GM12891 (cell line): ENCODE measurements around the gene COL6A3.

Experiments used
- PAX5 ChIP-seq: IDR thresholded peaks from 2 replicates; pipeline ENCODE4 v1.6.1; 2011; ENCODE audit warnings: low read length, moderate library complexity, mild to moderate bottlenecking; ENCODE audit not compliant: insufficient read depth, severe bottlenecking
- POLR2A ChIP-seq: IDR thresholded peaks from 2 replicates; pipeline ENCODE4 v1.6.1; 2011; ENCODE audit warnings: low read depth, low read length, control low read depth
- POLR2AphosphoS5 ChIP-seq: IDR thresholded peaks from 2 replicates; pipeline ENCODE4 v1.6.1; 2011; ENCODE audit warnings: low read depth, low read length, control low read depth
- POU2F2 ChIP-seq: IDR thresholded peaks from 2 replicates; pipeline ENCODE4 v1.6.1; 2011; ENCODE audit warnings: low read depth, mild to moderate bottlenecking, control low read depth, low read length, moderate library complexity
- SPI1 ChIP-seq: IDR thresholded peaks from 2 replicates; pipeline ENCODE4 v1.6.1; 2011; ENCODE audit warnings: low read depth, low read length, control low read depth
- TAF1 ChIP-seq: IDR thresholded peaks from 2 replicates; pipeline ENCODE4 v1.6.1; 2011; ENCODE audit warnings: low read depth, low read length, control low read depth

DNA sequence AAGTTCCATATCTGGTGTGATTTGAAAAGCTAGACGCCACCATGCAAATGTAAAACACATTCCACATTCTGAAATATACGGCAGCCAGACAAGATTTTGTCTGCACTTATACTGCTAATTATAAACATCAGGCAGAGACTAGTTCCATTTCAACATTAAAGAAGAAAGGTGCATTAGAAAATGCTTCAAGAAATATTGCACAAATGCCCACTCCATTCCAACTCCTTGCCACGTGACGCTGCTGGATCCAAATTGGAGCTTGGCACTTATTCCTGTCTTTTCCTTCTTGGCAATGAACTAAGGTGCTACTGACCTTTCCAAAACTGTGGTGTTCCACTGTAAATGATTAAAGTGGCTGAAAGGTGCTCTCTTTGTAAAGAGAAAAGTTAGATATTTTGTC, 6.3 kb downstream of the COL6A3 start:
- TF ChIP-seq POLR2AphosphoS5 = no peak
- TF ChIP-seq POLR2A = no peak
- TF ChIP-seq TAF1 = no peak
- no peak for TF ChIP-seq SPI1
- TF ChIP-seq PAX5 = no peak
- no peak for TF ChIP-seq POU2F2
